ENCODE results near the gene VAV3. TPM values are rescaled to one million over a fixed set of nuclear protein-coding genes. Genes with fewer than 3 reads are reported as not detected.

The VAV3 gene
- total RNA-seq, 1 donor from 2014 or later = 2.6 TPM

DNA sequence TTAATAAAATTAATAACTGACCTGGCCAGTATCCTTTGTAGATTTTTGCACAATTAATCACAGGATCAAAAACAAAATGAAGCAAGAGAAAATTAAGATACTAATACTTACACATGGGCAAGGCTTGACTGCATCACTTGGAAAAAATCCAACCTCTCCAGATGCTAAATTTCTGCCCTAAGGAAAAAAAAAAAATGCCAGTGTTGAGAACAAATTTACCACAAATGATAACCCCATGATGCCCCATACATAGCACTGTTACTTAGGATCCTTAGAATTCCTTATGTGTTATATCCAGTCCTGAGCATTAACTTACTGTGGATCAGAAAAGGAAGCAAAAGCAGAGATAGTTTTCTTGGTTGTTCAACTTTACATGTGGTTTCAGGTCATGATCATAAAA is 347.5 kb downstream of the VAV3 start:
- H3K27ac ChIP-seq (ENCODE audit: low read depth, low read length) = no peak overlapping the region
- no peak overlapping the region for H2AFZ ChIP-seq (ENCODE audit: low read depth, low read length)
- no peak overlapping the region for H3K4me3 Mint-ChIP-seq (ENCODE audit: unreplicated experiment)
- no peaks in the 10 kb centered on the region for H3K9me3 ChIP-seq (ENCODE audit: insufficient read depth, low read depth, low read length)
- no peaks in the 10 kb centered on the region for H3K27me3 ChIP-seq (ENCODE audit: insufficient read depth, low read length)
- H3K4me1 Mint-ChIP-seq (ENCODE audit: low read depth, unreplicated experiment) = no peaks in the 10 kb centered on the region
- DNase-seq (ENCODE audit: low read depth) = no peak
- no peaks in the 10 kb centered on the region for H3K36me3 Mint-ChIP-seq (ENCODE audit: low read depth, unreplicated experiment)
- H3K4me2 ChIP-seq (ENCODE audit: low read length) = no peak overlapping the region
- no peaks in the 10 kb centered on the region for H3K36me3 ChIP-seq (ENCODE audit: insufficient read depth, low read length)
- H3K9ac ChIP-seq (ENCODE audit: low read length) = no peak overlapping the region
- TF ChIP-seq EZH2 (IDR thresholded peaks at IDR 0.05; ENCODE audit: insufficient read depth, low read length) = no peak
- TF ChIP-seq, protein P1, sequence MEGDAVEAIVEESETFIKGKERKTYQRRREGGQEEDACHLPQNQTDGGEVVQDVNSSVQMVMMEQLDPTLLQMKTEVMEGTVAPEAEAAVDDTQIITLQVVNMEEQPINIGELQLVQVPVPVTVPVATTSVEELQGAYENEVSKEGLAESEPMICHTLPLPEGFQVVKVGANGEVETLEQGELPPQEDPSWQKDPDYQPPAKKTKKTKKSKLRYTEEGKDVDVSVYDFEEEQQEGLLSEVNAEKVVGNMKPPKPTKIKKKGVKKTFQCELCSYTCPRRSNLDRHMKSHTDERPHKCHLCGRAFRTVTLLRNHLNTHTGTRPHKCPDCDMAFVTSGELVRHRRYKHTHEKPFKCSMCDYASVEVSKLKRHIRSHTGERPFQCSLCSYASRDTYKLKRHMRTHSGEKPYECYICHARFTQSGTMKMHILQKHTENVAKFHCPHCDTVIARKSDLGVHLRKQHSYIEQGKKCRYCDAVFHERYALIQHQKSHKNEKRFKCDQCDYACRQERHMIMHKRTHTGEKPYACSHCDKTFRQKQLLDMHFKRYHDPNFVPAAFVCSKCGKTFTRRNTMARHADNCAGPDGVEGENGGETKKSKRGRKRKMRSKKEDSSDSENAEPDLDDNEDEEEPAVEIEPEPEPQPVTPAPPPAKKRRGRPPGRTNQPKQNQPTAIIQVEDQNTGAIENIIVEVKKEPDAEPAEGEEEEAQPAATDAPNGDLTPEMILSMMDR (IDR thresholded peaks at IDR 0.05; ENCODE audit: insufficient read depth, low read depth, low read length) = no peak
- H3K27ac Mint-ChIP-seq (ENCODE audit: unreplicated experiment) = no peak overlapping the region
- H3K27me3 Mint-ChIP-seq (ENCODE audit: low read depth, unreplicated experiment) = peaks cover 2% of the 10 kb centered on the region
- H3K79me2 ChIP-seq (ENCODE audit: insufficient read depth, low read length) = no peaks in the 10 kb centered on the region
- H3K9me3 Mint-ChIP-seq (ENCODE audit: unreplicated experiment) = no peaks in the 10 kb centered on the region
- H3K4me3 ChIP-seq (ENCODE audit: insufficient read depth, low read depth, low read length) = no peak overlapping the region
- FAIRE-seq = no peak
- no peaks in the 10 kb centered on the region for H4K20me1 ChIP-seq (ENCODE audit: insufficient read depth, low read length)
- H3K4me1 ChIP-seq (ENCODE audit: insufficient read depth, low read length) = no peaks in the 10 kb centered on the region

DNA sequence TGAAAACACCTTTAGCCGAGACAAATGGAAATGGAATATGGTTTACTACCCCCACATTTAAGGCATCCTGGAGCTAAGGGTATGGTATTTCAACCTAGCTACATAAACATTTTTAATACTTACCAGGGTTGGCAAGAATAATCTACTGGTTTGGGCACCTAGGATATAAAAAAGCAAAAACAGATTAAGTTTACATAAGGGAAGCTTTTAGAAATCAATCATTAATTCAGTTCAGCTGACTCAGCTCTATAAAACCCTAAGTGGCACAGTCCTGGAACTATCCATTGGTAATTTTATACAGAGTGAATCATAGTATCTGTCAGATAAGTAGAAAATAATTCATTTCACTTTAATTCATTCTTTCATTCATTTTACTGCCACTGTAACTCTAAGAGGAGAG is 355.2 kb downstream of the VAV3 start:
- no peaks in the 10 kb centered on the region for H4K20me1 ChIP-seq (ENCODE audit: insufficient read depth, low read length)
- no peak for FAIRE-seq
- H3K9ac ChIP-seq (ENCODE audit: low read length) = no peak overlapping the region
- no peak for DNase-seq (ENCODE audit: low read depth)
- H3K4me2 ChIP-seq (ENCODE audit: low read length) = no peak overlapping the region
- no peaks in the 10 kb centered on the region for H3K4me1 ChIP-seq (ENCODE audit: insufficient read depth, low read length)
- H3K79me2 ChIP-seq (ENCODE audit: insufficient read depth, low read length) = no peaks in the 10 kb centered on the region
- H3K27ac ChIP-seq (ENCODE audit: low read depth, low read length) = no peak overlapping the region
- H3K27ac Mint-ChIP-seq (ENCODE audit: unreplicated experiment) = no peak overlapping the region
- no peak overlapping the region for H2AFZ ChIP-seq (ENCODE audit: low read depth, low read length)
- no peak for TF ChIP-seq EZH2 (IDR thresholded peaks at IDR 0.05; ENCODE audit: insufficient read depth, low read length)
- no peaks in the 10 kb centered on the region for H3K9me3 ChIP-seq (ENCODE audit: insufficient read depth, low read depth, low read length)
- no peaks in the 10 kb centered on the region for H3K9me3 Mint-ChIP-seq (ENCODE audit: unreplicated experiment)
- no peaks in the 10 kb centered on the region for H3K36me3 ChIP-seq (ENCODE audit: insufficient read depth, low read length)
- no peaks in the 10 kb centered on the region for H3K27me3 ChIP-seq (ENCODE audit: insufficient read depth, low read length)
- no peaks in the 10 kb centered on the region for H3K27me3 Mint-ChIP-seq (ENCODE audit: low read depth, unreplicated experiment)
- H3K4me1 Mint-ChIP-seq (ENCODE audit: low read depth, unreplicated experiment) = no peaks in the 10 kb centered on the region
- H3K4me3 Mint-ChIP-seq (ENCODE audit: unreplicated experiment) = no peak overlapping the region
- no peaks in the 10 kb centered on the region for H3K36me3 Mint-ChIP-seq (ENCODE audit: low read depth, unreplicated experiment)
- H3K4me3 ChIP-seq (ENCODE audit: insufficient read depth, low read depth, low read length) = no peak overlapping the region

DNA sequence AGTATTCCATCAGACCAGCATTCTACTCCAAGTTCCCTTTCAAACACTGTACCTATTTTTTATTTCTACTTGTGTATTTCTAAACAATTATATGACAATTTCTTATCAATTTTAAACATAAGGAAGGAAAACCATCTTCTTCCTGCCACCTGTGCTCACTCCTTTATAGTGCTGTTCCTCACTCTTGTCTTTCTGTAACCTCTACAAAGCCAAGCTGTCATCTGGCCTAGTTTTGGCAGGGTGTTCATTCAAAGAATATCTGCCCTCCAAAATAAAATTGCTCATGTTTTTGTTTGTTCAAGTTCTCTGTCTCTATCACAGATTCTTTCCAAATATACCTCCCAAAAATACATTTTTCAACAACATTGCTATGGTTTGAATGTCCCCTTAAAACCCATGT is 360.2 kb downstream of the VAV3 start:
- Mint-ChIP-seq H3K36me3 (ENCODE audit: low read depth, unreplicated experiment) (no peaks in the 10 kb centered on the region), H3K4me1 (ENCODE audit: low read depth, unreplicated experiment) (no peaks in the 10 kb centered on the region), H3K9me3 (ENCODE audit: unreplicated experiment) (no peaks in the 10 kb centered on the region), H3K4me3 (ENCODE audit: unreplicated experiment) (no peak overlapping the region), H3K27me3 (ENCODE audit: low read depth, unreplicated experiment) (no peaks in the 10 kb centered on the region), H3K27ac (ENCODE audit: unreplicated experiment) (no peak overlapping the region)
- Histone ChIP-seq H4K20me1 (ENCODE audit: insufficient read depth, low read length) (no peaks in the 10 kb centered on the region), H3K36me3 (ENCODE audit: insufficient read depth, low read length) (no peaks in the 10 kb centered on the region), H3K9ac (ENCODE audit: low read length) (no peak overlapping the region), H3K27me3 (ENCODE audit: insufficient read depth, low read length) (no peaks in the 10 kb centered on the region), H3K27ac (ENCODE audit: low read depth, low read length) (no peak overlapping the region), H3K4me1 (ENCODE audit: insufficient read depth, low read length) (no peaks in the 10 kb centered on the region), H3K79me2 (ENCODE audit: insufficient read depth, low read length) (no peaks in the 10 kb centered on the region), H3K4me2 (ENCODE audit: low read length) (no peak overlapping the region), H3K4me3 (ENCODE audit: insufficient read depth, low read depth, low read length) (no peak overlapping the region), H2AFZ (ENCODE audit: low read depth, low read length) (no peak overlapping the region), H3K9me3 (ENCODE audit: insufficient read depth, low read depth, low read length) (no peaks in the 10 kb centered on the region)
- TF ChIP-seq, protein P1 (IDR thresholded peaks at IDR 0.05; ENCODE audit: insufficient read depth, low read depth, low read length) = no peak
- TF ChIP-seq EZH2 (IDR thresholded peaks at IDR 0.05; ENCODE audit: insufficient read depth, low read length) = no peak
- no peak for FAIRE-seq
- DNase-seq (ENCODE audit: low read depth) = no peak

Data from astrocyte (in vitro differentiated cells and primary cell).